AG09309 (cell line): ENCODE measurements around the gene YTHDF2.
A peak's percentile ranks its signal among the peaks of the same experiment; 100 is the strongest.
"Not testable (repeated sequence)": the region's sequence is repeated elsewhere in the genome, so short reads cannot be mapped to it uniquely, and the experiment has no call there.

ENCODE experiments used
- DNase-seq: peaks from one replicate; pipeline ENCODE4 v3.0.0-alpha.2; 2010; ENCODE audit warnings: low read depth
- H3K4me3 ChIP-seq: 2 replicates; pipeline ENCODE4 v1.5.1; 2011; ENCODE audit warnings: mild to moderate bottlenecking, low read depth, low read length, moderate library complexity; ENCODE audit not compliant: control insufficient read depth
- CTCF ChIP-seq: IDR thresholded peaks from 2 replicates; pipeline ENCODE4 v1.5.1; 2011; ENCODE audit warnings: mild to moderate bottlenecking, low read depth, low read length, inconsistent platforms; ENCODE audit not compliant: insufficient read depth, control insufficient read depth; ENCODE audit errors: missing control alignments

The YTHDF2 gene

GRCh38 chr1:28736450-28737306 lies at the start of gene YTHDF2:
YTHDF2 (plus strand) TSS chr1:28736940; CDS start chr1:28737121, 181 bp downstream.
- peak; percentile 81 for DNase-seq

GRCh38 chr1:28691627-28692026 lies 45.1 kb upstream of the YTHDF2 start:
- H3K4me3 ChIP-seq, DNase-seq: not testable (repeated sequence)

More at GRCh38 chr1:28736450-28737306, at the start of gene YTHDF2:
- peak within 1 kb of the TSS; percentile 96 for H3K4me3 ChIP-seq
- TF ChIP-seq CTCF, result peak; percentile 83

GRCh38 chr1:28703629-28704028 lies 33.1 kb upstream of the YTHDF2 start:
- DNase-seq, result no peak
- no peak overlapping the region for H3K4me3 ChIP-seq
- no peak for TF ChIP-seq CTCF

- no peak for DNase-seq
- H3K4me3 ChIP-seq, result no peak overlapping the region
- TF ChIP-seq CTCF, result no peak
Measured at GRCh38 chr1:28716336-28716735, 20.4 kb upstream of the YTHDF2 start.

- TF ChIP-seq CTCF, result no peak
- no peak for DNase-seq
Measured at GRCh38 chr1:28718166-28718565, 18.6 kb upstream of the YTHDF2 start.

GRCh38 chr1:28718586-28719331 lies 18.0 kb upstream of the YTHDF2 start:
- peak; percentile 5 for DNase-seq
- no peak overlapping the region for H3K4me3 ChIP-seq
- no peak for TF ChIP-seq CTCF

More at GRCh38 chr1:28718166-28718565, 18.6 kb upstream of the YTHDF2 start:
- H3K4me3 ChIP-seq, result no peak overlapping the region

GRCh38 chr1:28719332-28719619 lies 17.5 kb upstream of the YTHDF2 start:
- DNase-seq, result no peak
- no peak overlapping the region for H3K4me3 ChIP-seq
- no peak for TF ChIP-seq CTCF
